Osteoblast (primary cell): ENCODE measurements around the gene GPR18. TPM values are rescaled to one million over a fixed set of nuclear protein-coding genes. Genes with fewer than 3 reads are reported as not detected.
A peak's percentile ranks its signal among the peaks of the same experiment; 100 is the strongest.

Experiments used
- DNase-seq: peaks from one replicate; pipeline ENCODE4 v3.0.0; 2011; ENCODE audit warnings: low spot score, mixed read lengths; ENCODE audit not compliant: insufficient read length; ENCODE audit errors: missing footprints
- H2AFZ ChIP-seq: 2 replicates; pipeline ENCODE4 v1.6.0; 2011; ENCODE audit warnings: mild to moderate bottlenecking, low read length
- H3K27ac ChIP-seq: 2 replicates; pipeline ENCODE4 v1.5.1; 2011; ENCODE audit warnings: mild to moderate bottlenecking, low read depth, low read length, moderate library complexity
- H3K27me3 ChIP-seq: 2 replicates; pipeline ENCODE4 v1.6.0; 2012; ENCODE audit warnings: mild to moderate bottlenecking, control low read depth, inconsistent platforms, low read length, moderate library complexity; ENCODE audit not compliant: insufficient read depth
- H3K36me3 ChIP-seq: 2 replicates; pipeline ENCODE4 v1.5.1; 2011; ENCODE audit warnings: mild to moderate bottlenecking, low read length, control low read depth, moderate library complexity; ENCODE audit not compliant: insufficient read depth
- H3K4me1 ChIP-seq: 2 replicates; pipeline ENCODE4 v1.5.1; 2011; ENCODE audit warnings: mild to moderate bottlenecking, low read length, control low read depth, moderate library complexity; ENCODE audit not compliant: insufficient read depth
- H3K4me2 ChIP-seq: 2 replicates; pipeline ENCODE4 v1.6.0; 2011; ENCODE audit warnings: mild to moderate bottlenecking, low read length; ENCODE audit not compliant: insufficient read depth
- H3K4me3 ChIP-seq: fragments of 200-600 bp; sonication (generic); 3 replicates; pipeline ENCODE4 v1.5.1; 2012; ENCODE audit warnings: mild to moderate bottlenecking, low read length, inconsistent platforms; ENCODE audit not compliant: insufficient read depth
- H3K79me2 ChIP-seq: 2 replicates; pipeline ENCODE4 v1.6.0; 2012; ENCODE audit warnings: mild to moderate bottlenecking, low read length, control low read depth, inconsistent platforms; ENCODE audit not compliant: insufficient read depth
- H3K9me3 ChIP-seq: 2 replicates; pipeline ENCODE4 v1.5.1; 2011; ENCODE audit warnings: low read depth, low read length, control low read depth
- H4K20me1 ChIP-seq: 2 replicates; pipeline ENCODE4 v1.6.0; 2012; ENCODE audit warnings: mild to moderate bottlenecking, low read length, control low read depth; ENCODE audit not compliant: insufficient read depth
- CTCF ChIP-seq: IDR thresholded peaks from 2 replicates; pipeline ENCODE4 v1.5.1; 2011; ENCODE audit warnings: mild to moderate bottlenecking, low read depth, low read length, moderate library complexity; ENCODE audit errors: extremely low read depth
- total RNA-seq: library from RNA; depleted of rRNA; stranded (reverse); fragments of >200 nt; gene quantifications from 2 replicates; pipeline ENCODE4 v1.2.3, GENCODE V29; 2012

The GPR18 gene
- total RNA-seq, 1 donor = under 0.01 TPM

DNA sequence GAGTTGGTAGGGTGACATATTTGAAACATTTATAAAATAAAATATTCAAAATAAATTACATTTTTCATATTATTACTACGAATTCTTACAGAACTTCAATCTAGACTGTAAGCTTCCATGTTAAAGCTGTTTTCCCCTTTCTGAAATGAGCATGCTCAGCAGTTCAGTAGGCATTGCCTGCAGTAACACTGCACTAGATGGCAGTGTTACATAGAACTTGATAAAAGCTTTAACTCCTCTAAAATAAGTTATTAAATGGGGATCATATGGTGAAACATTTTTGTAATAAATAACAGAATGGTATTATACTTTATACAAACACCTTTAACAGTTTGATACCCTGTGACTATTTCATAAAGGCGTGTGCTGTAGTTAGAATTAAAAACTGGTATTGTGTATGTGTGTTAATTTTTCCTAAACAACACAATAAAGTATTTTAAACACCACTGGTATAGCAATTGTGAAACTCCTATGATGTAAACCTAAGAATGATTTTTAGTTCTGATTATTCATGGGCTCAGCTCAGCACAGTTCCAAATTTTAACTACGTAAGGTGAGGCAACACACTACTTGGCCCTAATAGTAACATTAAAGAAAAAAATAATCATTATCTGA lies 11.6 kb upstream of the GPR18 start:
- H3K36me3 ChIP-seq = no peaks in the 10 kb centered on the region
- peaks cover 2% of the 10 kb centered on the region for H3K79me2 ChIP-seq
- no peak overlapping the region for H3K4me3 ChIP-seq
- H2AFZ ChIP-seq = no peak overlapping the region
- no peaks in the 10 kb centered on the region for H3K9me3 ChIP-seq
- peak; percentile 31 for DNase-seq
- peaks cover under 1% of the 10 kb centered on the region for H3K4me1 ChIP-seq
- no peak overlapping the region for H3K27ac ChIP-seq
- no peak overlapping the region for H3K4me2 ChIP-seq
- TF ChIP-seq CTCF = peak; percentile 85
- peaks cover 14% of the 10 kb centered on the region for H4K20me1 ChIP-seq
- no peaks in the 10 kb centered on the region for H3K27me3 ChIP-seq

DNA sequence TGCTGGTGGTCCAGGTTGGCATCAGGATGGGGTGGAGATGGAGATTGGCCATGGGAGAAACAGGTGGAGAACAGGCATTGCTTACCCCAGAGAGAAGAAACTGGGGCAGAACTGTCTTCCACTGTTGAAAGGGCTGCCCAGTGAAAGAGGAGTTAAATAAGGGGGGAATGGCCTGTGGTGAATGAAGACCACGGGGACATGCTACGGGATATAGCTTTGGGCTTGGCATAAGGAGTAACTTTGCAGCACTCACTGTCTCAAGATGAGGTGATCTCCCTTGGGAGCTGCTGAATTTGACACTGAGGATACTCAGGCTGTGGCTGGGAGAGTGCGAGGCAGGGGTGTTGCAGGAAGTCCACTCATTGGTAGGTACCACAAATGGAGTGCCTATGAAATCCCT lies 10.6 kb upstream of the GPR18 start:
- H3K4me1 ChIP-seq = no peaks in the 10 kb centered on the region
- peaks cover 2% of the 10 kb centered on the region for H3K79me2 ChIP-seq
- no peak overlapping the region for H3K27ac ChIP-seq
- H3K27me3 ChIP-seq = no peaks in the 10 kb centered on the region
- no peak for DNase-seq
- no peaks in the 10 kb centered on the region for H3K36me3 ChIP-seq
- TF ChIP-seq CTCF = no peak
- H4K20me1 ChIP-seq = peaks cover 11% of the 10 kb centered on the region
- H3K4me2 ChIP-seq = no peak overlapping the region
- no peaks in the 10 kb centered on the region for H3K9me3 ChIP-seq
- H2AFZ ChIP-seq = no peak overlapping the region
- no peak overlapping the region for H3K4me3 ChIP-seq

GRCh38 chr13:99267927-99268326 lies 9.7 kb upstream of the GPR18 start:
- Histone ChIP-seq H2AFZ (no peak overlapping the region), H3K4me2 (no peak overlapping the region), H3K27ac (no peak overlapping the region), H4K20me1 (peaks cover 11% of the 10 kb centered on the region), H3K36me3 (no peaks in the 10 kb centered on the region), H3K27me3 (no peaks in the 10 kb centered on the region), H3K4me1 (no peaks in the 10 kb centered on the region), H3K4me3 (no peak overlapping the region), H3K79me2 (peaks cover 2% of the 10 kb centered on the region), H3K9me3 (no peaks in the 10 kb centered on the region)
- DNase-seq = no peak
- no peak for TF ChIP-seq CTCF

GRCh38 chr13:99266827-99267226 lies 8.6 kb upstream of the GPR18 start:
- no peaks in the 10 kb centered on the region for H3K27me3 ChIP-seq
- peaks cover 2% of the 10 kb centered on the region for H3K79me2 ChIP-seq
- no peaks in the 10 kb centered on the region for H3K9me3 ChIP-seq
- no peak for TF ChIP-seq CTCF
- no peak overlapping the region for H3K27ac ChIP-seq
- no peak for DNase-seq
- peaks cover 11% of the 10 kb centered on the region for H4K20me1 ChIP-seq
- H3K4me3 ChIP-seq = no peak overlapping the region
- no peaks in the 10 kb centered on the region for H3K4me1 ChIP-seq
- no peak overlapping the region for H2AFZ ChIP-seq
- H3K36me3 ChIP-seq = no peaks in the 10 kb centered on the region
- H3K4me2 ChIP-seq = no peak overlapping the region
